ENCODE results near the gene PRTN3.
"Not testable (repeated sequence)": the region's sequence is repeated elsewhere in the genome, so short reads cannot be mapped to it uniquely, and the experiment has no call there.

The PRTN3 gene

DNA sequence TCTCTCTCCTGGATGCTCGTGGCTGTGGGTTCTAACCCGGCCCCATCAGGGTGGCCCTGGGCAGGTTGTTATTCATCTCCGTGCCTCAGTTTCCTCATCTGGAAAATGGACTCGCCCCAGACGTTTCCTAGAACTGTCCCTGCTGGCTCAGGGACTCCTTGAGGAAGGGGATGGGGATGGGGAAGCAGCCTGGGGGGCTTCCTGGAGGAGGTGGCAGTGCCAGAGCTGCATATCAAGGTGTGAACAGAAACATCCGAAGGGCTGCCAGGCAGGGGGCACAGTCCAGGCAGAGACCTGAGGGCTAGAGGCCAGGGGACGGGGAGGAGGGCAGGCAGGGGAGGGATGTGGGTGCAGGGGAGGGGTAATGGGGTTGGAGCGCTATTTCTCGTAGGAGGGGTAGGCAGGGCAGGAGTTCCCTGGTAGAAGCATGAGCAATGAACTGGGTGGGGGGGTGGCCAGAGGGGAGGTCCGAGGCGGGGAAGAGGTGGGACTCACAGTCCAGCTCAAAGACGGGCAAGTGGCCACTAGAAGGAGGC, 7.7 kb downstream of the PRTN3 start:
- no peak for DNase-seq (ENCODE audit: low spot score)

DNA sequence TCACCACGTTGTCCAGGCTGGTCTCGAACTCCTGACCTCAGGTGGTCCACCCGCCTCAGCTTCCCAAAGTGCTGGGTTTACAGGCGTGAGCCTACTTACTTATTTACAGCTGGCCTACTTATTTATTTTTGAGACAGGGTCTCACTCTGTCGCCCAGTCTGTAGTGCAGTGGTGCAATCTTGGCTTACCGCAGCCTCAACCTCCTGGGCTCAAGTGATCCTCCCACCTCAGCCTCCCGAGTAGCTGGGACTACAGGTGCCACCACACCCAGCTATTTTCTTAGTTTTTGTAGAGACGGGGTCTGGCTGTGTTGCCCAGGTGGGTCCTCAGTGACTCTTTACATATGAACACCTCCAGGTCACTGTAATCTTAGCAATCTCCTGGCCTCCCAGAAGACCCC, 8.4 kb downstream of the PRTN3 start:
- not testable (repeated sequence) for DNase-seq (ENCODE audit: low spot score)

DNA sequence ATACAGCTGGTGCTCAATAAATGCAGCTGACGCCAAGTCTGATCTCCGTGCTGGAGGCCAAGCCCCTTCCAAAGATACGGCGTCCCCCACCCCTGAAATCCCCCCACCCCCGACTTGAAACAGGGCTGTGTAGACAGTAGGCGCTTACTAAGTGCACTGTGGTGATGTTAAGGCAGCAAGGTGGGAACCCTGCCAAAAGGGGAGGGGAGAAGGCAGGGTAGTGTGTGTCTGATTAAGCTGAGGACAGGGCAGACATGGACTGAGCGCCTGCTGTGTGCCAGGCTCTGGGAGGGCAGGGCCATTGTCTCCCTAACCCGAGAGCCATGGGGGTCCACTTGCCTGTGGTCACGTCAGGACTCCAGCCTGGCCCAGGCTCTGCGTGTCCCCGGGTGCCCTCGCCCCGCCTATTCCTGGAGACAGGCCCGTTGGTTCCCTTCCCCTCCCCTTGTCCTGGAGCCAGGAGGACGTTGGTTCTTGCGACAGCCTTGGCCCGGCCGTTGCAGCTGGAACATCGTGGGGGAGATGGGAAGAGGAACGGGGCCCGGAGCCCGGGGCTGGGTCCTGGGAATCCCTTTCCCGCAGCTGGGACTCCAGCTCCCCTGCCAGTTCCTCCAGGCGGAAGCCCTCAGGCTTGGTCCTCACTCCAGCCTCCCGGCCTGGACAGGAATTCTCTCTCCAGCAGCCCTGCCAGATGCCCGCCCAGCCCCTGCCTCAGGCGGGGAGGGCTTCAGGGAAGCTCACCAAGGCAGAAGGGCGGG, 9.6 kb downstream of the PRTN3 start:
- peak; percentile 95 for DNase-seq (ENCODE audit: low spot score)

- no peak for DNase-seq (ENCODE audit: low spot score)
These were observed 10.2 kb downstream of the PRTN3 start for GRCh38 chr19:850979-851335.

GRCh38 chr19:852136-853013, 11.6 kb downstream of the PRTN3 start, which contains the start of gene ELANE:
Gene ELANE (plus strand): TSS chr19:852303. CDS start chr19:852329, 26 bp downstream.
- no peak for DNase-seq (ENCODE audit: low spot score)

DNA sequence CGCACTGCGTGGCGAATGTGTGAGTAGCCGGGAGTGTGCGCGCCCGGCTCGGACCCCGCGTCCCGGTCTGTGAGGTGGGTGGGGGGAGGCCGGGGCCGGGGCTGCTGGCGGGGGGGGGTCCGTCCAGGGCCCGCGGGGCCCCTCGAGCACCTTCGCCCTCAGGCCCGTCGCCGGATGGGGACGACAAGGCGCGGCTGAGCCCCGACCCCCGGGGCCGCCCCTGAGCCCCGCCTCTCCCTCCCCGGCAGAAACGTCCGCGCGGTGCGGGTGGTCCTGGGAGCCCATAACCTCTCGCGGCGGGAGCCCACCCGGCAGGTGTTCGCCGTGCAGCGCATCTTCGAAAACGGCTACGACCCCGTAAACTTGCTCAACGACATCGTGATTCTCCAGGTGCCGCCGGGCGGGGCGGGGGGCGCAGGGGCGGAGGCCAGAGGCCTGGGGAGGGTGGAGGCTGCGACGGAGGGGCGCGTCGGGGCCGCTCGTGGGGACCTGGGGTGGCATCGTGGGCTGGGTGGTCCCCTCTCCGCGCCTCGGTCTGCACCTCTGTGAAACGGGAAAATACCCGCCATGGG, 12.3 kb downstream of the PRTN3 start:
- no peak for DNase-seq (ENCODE audit: low spot score)

DNA sequence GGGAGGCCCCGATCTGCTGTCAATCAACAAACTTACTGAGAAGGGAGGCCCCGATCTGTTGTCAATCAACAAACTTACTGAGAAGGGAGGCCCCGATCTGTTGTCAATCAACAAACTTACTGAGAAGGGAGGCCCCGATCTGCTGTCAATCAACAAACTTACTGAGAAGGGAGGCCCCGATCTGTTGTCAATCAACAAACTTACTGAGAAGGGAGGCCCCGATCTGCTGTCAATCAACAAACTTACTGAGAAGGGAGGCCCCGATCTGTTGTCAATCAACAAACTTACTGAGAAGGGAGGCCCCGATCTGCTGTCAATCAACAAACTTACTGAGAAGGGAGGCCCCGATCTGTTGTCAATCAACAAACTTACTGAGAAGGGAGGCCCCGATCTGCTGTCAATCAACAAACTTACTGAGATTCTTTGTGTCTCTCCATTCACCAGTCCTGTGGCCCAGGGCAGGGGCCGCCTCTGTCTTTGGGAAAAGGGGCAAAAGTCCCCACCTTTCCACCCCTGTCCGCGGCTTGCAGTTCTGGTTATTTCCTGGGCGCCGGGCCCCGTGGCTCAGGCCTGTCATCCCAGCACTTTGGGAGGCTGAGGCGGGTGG, 12.9 kb downstream of the PRTN3 start:
- not testable (repeated sequence) for DNase-seq (ENCODE audit: low spot score)

DNA sequence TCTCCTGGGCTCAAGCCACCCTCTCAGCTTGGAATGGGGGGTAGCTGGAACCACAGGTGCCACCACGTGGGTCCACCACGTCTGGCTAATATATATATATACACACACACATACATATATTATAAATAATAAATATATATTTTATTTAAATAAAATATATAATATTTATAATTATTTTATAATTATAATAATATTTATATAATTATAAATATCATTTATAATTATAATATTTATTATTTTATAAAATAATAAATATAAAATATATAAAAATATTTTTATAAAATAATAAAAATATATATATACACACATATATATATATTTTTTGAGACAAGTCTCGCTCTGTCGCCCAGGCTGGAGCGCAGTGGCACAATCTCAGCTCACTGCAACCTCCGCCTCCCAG, 13.8 kb downstream of the PRTN3 start:
- DNase-seq (ENCODE audit: low spot score): no peak

- DNase-seq (ENCODE audit: low spot score): no peak
These were observed 14.3 kb downstream of the PRTN3 start for GRCh38 chr19:855142-855541.

- no peak for DNase-seq (ENCODE audit: low spot score)
These were observed 14.8 kb downstream of the PRTN3 start for GRCh38 chr19:855566-856120.

DNA sequence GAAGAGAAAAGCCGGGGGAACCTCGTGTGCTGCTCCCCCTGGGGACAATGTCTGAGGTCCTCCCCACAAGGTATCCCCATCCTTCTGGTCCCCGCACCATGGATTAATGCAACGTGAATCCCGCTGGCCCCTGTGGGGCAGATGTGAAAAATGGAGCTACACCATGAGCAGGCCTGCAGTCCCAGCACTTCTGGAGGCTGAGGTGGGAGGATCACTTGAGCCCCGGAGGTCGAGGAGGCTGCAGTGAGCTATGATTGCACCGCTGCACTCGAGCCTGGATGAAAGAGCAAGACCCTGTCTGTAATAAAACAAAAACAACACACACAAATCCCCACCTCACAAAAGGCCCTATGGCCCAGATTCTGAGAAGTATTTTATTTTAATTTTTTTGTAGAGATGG, 17.5 kb downstream of the PRTN3 start:
- DNase-seq (ENCODE audit: low spot score): no peak

- DNase-seq (ENCODE audit: low spot score): peak; percentile 30
These were observed 18.4 kb downstream of the PRTN3 start, which contains the start of gene CFD for GRCh38 chr19:858868-859843. Gene CFD (plus strand): TSS chr19:859664. CDS start chr19:859690, 26 bp downstream.

DNA sequence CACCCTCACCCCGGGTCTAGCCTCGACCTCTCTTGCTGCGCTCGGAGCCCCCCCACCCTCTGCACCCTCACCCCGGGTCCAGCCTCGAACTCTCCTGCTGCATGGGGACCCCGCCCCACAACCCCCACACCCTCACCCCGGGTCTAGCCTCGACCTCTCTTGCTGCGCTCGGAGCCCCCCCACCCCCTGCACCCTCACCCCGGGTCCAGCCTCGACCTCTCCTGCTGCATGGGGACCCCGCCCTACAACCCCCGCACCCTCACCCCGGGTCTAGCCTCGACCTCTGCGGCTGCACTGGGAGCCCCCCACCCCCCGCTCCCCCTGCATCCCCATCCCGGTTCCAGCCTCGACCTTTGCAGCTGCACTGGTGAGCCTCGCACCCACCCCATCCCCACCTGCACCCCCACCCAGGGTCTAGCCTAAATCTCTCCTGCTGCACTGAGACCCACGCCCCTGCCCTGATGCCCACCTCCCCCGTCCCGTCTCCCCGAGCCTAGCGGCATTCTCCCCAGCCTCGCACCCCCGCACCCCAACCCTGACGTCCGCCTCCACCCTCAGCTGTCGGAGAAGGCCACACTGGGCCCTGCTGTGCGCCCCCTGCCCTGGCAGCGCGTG, 20.4 kb downstream of the PRTN3 start:
- no peak for DNase-seq (ENCODE audit: low spot score)

DNA sequence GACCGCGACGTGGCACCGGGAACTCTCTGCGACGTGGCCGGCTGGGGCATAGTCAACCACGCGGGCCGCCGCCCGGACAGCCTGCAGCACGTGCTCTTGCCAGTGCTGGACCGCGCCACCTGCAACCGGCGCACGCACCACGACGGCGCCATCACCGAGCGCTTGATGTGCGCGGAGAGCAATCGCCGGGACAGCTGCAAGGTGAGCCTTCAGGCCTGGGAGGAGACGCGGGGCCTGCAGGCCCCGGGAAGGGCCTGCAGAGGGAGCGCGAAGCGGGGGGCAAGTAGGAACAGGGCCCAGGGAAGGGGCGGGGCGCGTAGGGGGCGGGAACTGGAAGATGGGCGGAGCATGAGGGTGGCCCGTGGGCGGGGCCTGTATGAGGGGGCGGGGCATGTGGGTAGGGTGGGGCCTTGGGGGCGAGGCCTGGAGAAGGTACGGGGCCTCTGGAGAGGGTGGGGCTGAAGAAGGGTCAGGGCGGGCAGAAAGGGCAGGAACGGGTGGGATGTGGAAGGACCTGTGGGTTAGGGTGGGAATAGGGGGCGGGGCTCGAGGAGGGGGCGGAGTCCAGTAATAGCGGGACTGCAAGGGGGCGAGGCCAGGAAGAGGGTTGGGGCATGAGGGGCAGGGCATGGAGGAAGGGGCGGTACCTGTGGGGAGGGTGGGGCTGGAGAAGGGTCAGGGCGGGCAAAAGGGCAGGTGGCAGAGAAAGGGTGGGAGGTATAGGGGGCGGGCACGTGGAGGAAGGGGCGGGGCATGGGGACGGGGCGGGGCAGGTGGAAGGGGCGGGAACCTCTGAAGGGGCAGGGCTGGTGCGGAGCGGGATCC, 21.2 kb downstream of the PRTN3 start:
- peak; percentile 42 for DNase-seq (ENCODE audit: low spot score)

DNA sequence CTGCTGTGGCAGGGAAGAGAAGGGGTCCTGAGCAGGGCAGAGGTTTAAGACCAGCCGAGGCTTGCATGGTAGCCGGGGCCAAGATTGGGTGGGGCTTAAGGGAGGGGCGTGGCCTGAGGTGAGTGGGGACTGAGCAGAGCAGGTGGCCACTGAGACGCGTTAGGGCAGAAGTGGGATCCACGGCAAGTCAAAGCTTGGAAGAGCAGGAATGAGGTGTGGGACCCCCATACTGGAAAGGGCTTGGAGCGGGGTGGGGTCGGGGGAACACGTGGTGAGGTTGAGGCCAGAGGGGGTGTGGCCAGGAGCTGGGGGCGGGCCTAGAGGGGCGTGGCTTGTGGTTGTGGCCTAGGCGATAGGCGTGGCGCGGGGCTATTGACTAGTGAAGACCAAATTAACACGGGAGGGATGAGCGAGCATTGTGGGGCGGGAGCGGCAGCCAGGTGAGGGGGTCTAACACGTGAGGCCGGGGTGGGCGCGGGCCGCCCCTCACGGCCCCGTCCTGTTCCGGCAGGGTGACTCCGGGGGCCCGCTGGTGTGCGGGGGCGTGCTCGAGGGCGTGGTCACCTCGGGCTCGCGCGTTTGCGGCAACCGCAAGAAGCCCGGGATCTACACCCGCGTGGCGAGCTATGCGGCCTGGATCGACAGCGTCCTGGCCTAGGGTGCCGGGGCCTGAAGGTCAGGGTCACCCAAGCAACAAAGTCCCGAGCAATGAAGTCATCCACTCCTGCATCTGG, 21.9 kb downstream of the PRTN3 start:
- DNase-seq (ENCODE audit: low spot score): peak; percentile 45

GRCh38 chr19:863315-863620, 22.5 kb downstream of the PRTN3 start:
- DNase-seq (ENCODE audit: low spot score): no peak

DNA sequence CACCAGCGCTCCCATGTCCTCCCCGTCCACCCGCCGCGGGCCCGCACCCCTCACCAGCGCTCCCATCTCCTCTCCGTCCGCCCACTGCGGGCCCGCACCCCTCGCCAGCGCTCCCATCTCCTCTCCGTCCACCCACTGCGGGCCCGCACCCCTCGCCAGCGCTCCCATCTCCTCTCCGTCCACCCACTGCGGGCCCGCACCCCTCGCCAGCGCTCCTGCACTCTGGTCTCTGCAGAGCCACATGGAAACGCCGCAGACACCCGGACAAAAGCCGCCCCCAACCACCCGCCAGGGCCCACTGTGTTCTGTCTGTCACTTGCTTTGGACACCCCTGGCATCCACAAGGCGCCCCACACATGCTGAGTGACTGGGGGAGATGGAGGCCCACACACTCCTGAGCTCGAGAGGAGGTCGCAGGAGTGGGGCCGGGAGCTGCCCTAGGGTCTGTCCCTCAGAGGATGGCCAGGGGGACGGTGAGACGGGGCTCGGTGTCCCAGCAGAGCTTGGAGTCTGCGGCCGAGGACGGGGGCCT, 26.0 kb downstream of the PRTN3 start:
- DNase-seq (ENCODE audit: low spot score): no peak

GRCh38 chr19:867301-867793, 26.5 kb downstream of the PRTN3 start:
- no peak for DNase-seq (ENCODE audit: low spot score)

Data from AG08395 (cell line).